ENCODE measurements around the gene RASEF.
"Not testable (repeated sequence)": the region's sequence is repeated elsewhere in the genome, so short reads cannot be mapped to it uniquely, and the experiment has no call there.

RASEF gene

GRCh38 chr9:83081010-83081409 is 18.1 kb upstream of the RASEF start:
- H3K4me2 ChIP-seq, result no peak overlapping the region
- H3K4me1 ChIP-seq (ENCODE audit: low read depth, poor library complexity, severe bottlenecking), result no peaks in the 10 kb centered on the region
- no peaks in the 10 kb centered on the region for H3K79me2 ChIP-seq (ENCODE audit: insufficient read depth, low read depth)
- no peak overlapping the region for H3K9ac ChIP-seq
- no peak for TF ChIP-seq CTCF (conservative IDR thresholded peaks at IDR 0.05; ENCODE audit: low read depth, low read length)
- no peak overlapping the region for H3K4me3 ChIP-seq (IDR thresholded peaks at IDR 0.05; ENCODE audit: insufficient read depth, low read depth, low read length)
- H4K20me1 ChIP-seq (ENCODE audit: insufficient read depth), result no peaks in the 10 kb centered on the region
- no peak overlapping the region for H3K27ac ChIP-seq
- no peaks in the 10 kb centered on the region for H3K36me3 ChIP-seq (ENCODE audit: insufficient read depth)
- H3K27me3 ChIP-seq (ENCODE audit: insufficient read depth, low read depth), result no peaks in the 10 kb centered on the region
- H2AFZ ChIP-seq (ENCODE audit: low read depth), result no peak overlapping the region

DNA sequence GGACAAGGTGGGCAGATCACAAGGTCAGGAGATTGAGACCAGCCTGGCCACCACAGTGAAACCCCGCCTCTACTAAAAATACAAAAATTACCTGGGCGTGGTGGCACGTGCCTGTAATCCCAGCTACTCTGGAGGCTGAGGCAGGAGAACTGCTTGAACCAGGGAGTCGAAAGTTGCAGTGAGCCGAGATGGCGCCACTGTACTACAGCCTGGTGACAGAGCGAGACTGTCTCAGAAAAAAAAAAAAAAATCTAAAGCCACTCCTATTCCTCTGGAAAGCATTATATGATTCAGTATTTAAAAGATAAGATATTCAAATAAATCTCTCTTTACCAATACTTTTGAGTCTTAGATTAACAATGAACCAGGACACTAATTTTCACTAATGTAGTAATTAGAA is 13.0 kb upstream of the RASEF start:
- H3K9ac ChIP-seq; H3K4me1 ChIP-seq (ENCODE audit: low read depth, poor library complexity, severe bottlenecking); H3K27me3 ChIP-seq (ENCODE audit: insufficient read depth, low read depth); H3K79me2 ChIP-seq (ENCODE audit: insufficient read depth, low read depth); H3K36me3 ChIP-seq (ENCODE audit: insufficient read depth); H3K4me3 ChIP-seq (IDR thresholded peaks at IDR 0.05; ENCODE audit: insufficient read depth, low read depth, low read length); H3K4me2 ChIP-seq; H2AFZ ChIP-seq (ENCODE audit: low read depth); H3K27ac ChIP-seq; H4K20me1 ChIP-seq (ENCODE audit: insufficient read depth): not testable (repeated sequence)

GRCh38 chr9:83072498-83072897 is 9.6 kb upstream of the RASEF start:
- H3K36me3 ChIP-seq (ENCODE audit: insufficient read depth); H3K79me2 ChIP-seq (ENCODE audit: insufficient read depth, low read depth); H3K27me3 ChIP-seq (ENCODE audit: insufficient read depth, low read depth); H3K4me1 ChIP-seq (ENCODE audit: low read depth, poor library complexity, severe bottlenecking); H3K4me2 ChIP-seq; H2AFZ ChIP-seq (ENCODE audit: low read depth); H4K20me1 ChIP-seq (ENCODE audit: insufficient read depth); H3K9ac ChIP-seq; H3K4me3 ChIP-seq (IDR thresholded peaks at IDR 0.05; ENCODE audit: insufficient read depth, low read depth, low read length); H3K27ac ChIP-seq: not testable (repeated sequence)

GRCh38 chr9:83071626-83072025 is 8.7 kb upstream of the RASEF start:
- Histone ChIP-seq H3K36me3 (ENCODE audit: insufficient read depth) (no peaks in the 10 kb centered on the region), H4K20me1 (ENCODE audit: insufficient read depth) (no peaks in the 10 kb centered on the region), H3K27ac (no peak overlapping the region), H3K27me3 (ENCODE audit: insufficient read depth, low read depth) (no peaks in the 10 kb centered on the region), H3K4me2 (no peak overlapping the region), H3K4me1 (ENCODE audit: low read depth, poor library complexity, severe bottlenecking) (no peaks in the 10 kb centered on the region), H3K4me3 (IDR thresholded peaks at IDR 0.05; ENCODE audit: insufficient read depth, low read depth, low read length) (no peak overlapping the region), H3K79me2 (ENCODE audit: insufficient read depth, low read depth) (no peaks in the 10 kb centered on the region), H3K9ac (no peak overlapping the region), H2AFZ (ENCODE audit: low read depth) (no peak overlapping the region)
- no peak for TF ChIP-seq CTCF (conservative IDR thresholded peaks at IDR 0.05; ENCODE audit: low read depth, low read length)

DNA sequence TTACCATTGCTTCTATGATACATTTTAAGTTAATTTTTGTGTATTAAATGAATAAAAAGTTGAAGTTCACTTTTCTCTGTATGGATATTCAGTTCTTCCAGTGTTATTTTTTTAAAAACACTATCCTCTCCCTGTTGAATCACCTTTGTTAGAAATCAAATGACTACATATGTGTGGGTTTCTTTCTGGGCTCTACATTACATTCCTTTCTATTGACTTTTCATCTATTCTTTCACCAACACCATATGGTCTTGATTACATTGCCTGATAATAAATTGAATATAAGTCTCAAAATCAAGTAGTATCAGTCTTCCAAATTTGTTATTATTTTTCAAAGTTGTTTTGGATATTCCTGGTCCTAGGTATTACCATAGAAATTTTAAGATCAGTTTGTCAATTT is 7.3 kb upstream of the RASEF start:
- H3K27me3 ChIP-seq (ENCODE audit: insufficient read depth, low read depth), result no peaks in the 10 kb centered on the region
- no peak for TF ChIP-seq CTCF (conservative IDR thresholded peaks at IDR 0.05; ENCODE audit: low read depth, low read length)
- no peaks in the 10 kb centered on the region for H4K20me1 ChIP-seq (ENCODE audit: insufficient read depth)
- H3K4me1 ChIP-seq (ENCODE audit: low read depth, poor library complexity, severe bottlenecking), result no peaks in the 10 kb centered on the region
- H3K4me3 ChIP-seq (IDR thresholded peaks at IDR 0.05; ENCODE audit: insufficient read depth, low read depth, low read length), result no peak overlapping the region
- H3K9ac ChIP-seq, result no peak overlapping the region
- H2AFZ ChIP-seq (ENCODE audit: low read depth), result no peak overlapping the region
- no peak overlapping the region for H3K27ac ChIP-seq
- H3K36me3 ChIP-seq (ENCODE audit: insufficient read depth), result no peaks in the 10 kb centered on the region
- H3K79me2 ChIP-seq (ENCODE audit: insufficient read depth, low read depth), result no peaks in the 10 kb centered on the region
- H3K4me2 ChIP-seq, result no peak overlapping the region
